ENCODE measurements around the gene CELF2. TPM values are rescaled to one million over a fixed set of nuclear protein-coding genes. Genes with fewer than 3 reads are reported as not detected.
"Not testable (repeated sequence)": the region's sequence is repeated elsewhere in the genome, so short reads cannot be mapped to it uniquely, and the experiment has no call there.

Gene CELF2
- 193 TPM for total RNA-seq

GRCh38 chr10:11017570-11018431 is at the start of gene CELF2:
Gene CELF2, plus strand, starts transcription at chr10:11017872. Its CDS starts 218 bp downstream, at chr10:11018090.
- DNase-seq: peak; percentile 53

GRCh38 chr10:10968257-10968588 is 49.4 kb upstream of the CELF2 start:
- no peak for DNase-seq

- DNase-seq: no peak
Measured at GRCh38 chr10:10973310-10973709, 44.4 kb upstream of the CELF2 start.

GRCh38 chr10:10975647-10976046 is 42.0 kb upstream of the CELF2 start:
- DNase-seq: no peak

- no peak for DNase-seq
Measured at GRCh38 chr10:10976652-10977051, 41.0 kb upstream of the CELF2 start.

GRCh38 chr10:10977226-10977956 is 40.3 kb upstream of the CELF2 start:
- no peak for DNase-seq

- no peak for DNase-seq
Measured at GRCh38 chr10:10977978-10978377, 39.7 kb upstream of the CELF2 start.

GRCh38 chr10:10985361-10985760 is 32.3 kb upstream of the CELF2 start:
- no peak for DNase-seq

- no peak for DNase-seq
Measured at GRCh38 chr10:10986606-10987005, 31.1 kb upstream of the CELF2 start.

- DNase-seq: no peak
Measured at GRCh38 chr10:10987111-10987510, 30.6 kb upstream of the CELF2 start.

GRCh38 chr10:10989669-10990068 is 28.0 kb upstream of the CELF2 start:
- DNase-seq: no peak

GRCh38 chr10:10991144-10991543 is 26.5 kb upstream of the CELF2 start:
- no peak for DNase-seq

GRCh38 chr10:10992072-10992471 is 25.6 kb upstream of the CELF2 start:
- DNase-seq: no peak

- no peak for DNase-seq
Measured at GRCh38 chr10:10992961-10993714, 24.5 kb upstream of the CELF2 start.

- no peak for DNase-seq
Measured at GRCh38 chr10:10993785-10994184, 23.9 kb upstream of the CELF2 start.

- DNase-seq: no peak
Measured at GRCh38 chr10:10994360-10994759, 23.3 kb upstream of the CELF2 start.

- no peak for DNase-seq
Measured at GRCh38 chr10:10995120-10995519, 22.6 kb upstream of the CELF2 start.

- DNase-seq: peak; percentile 36
Measured at GRCh38 chr10:10996966-10997620, 20.6 kb upstream of the CELF2 start.

- DNase-seq: not testable (repeated sequence)
Measured at GRCh38 chr10:10999501-10999900, 18.2 kb upstream of the CELF2 start.

- no peak for DNase-seq
Measured at GRCh38 chr10:11002485-11002884, 15.2 kb upstream of the CELF2 start.

GRCh38 chr10:11002916-11003315 is 14.8 kb upstream of the CELF2 start:
- DNase-seq: no peak

GRCh38 chr10:11003679-11004078 is 14.0 kb upstream of the CELF2 start:
- DNase-seq: no peak

Measured in occipital lobe (tissue), 2 donors.